Measurements from ENCODE around the gene SGTA. TPM values are rescaled to one million over a fixed set of nuclear protein-coding genes. Genes with fewer than 3 reads are reported as not detected.

SGTA gene
- total and polyA plus RNA-seq, 2 experiments from 2014 or later, result 71.6 to 102 TPM

DNA sequence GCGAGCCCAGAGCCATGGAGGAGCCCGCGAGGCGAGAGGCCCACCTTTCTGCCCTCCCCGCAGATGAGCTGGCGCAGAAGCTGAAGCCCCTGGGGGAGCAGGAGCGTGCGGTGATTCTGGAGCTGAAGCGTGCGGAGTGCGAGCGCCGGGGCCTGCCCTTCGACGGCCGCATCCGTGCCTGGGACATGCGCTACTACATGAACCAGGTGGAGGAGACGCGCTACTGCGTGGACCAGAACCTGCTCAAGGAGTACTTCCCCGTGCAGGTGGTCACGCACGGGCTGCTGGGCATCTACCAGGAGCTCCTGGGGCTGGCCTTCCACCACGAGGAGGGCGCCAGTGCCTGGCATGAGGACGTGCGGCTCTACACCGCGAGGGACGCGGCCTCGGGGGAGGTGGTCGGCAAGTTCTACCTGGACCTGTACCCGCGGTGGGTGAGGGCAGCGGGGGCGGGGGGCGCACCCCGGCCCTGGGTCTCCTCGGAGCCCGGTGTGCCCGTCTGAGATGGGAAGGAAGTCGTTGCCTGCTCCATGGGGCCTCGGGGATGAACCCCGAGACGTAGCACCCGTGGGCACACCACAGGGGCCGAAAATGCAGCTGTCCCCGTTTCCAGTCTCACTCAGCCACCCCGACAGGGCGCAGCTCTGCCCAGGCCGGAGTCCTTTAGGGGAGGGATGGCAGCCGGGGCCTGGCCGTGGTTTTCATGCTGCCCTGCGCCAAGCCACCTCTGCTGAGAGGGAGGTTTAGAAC, 24.5 kb upstream of the SGTA start:
- H3K9me2 ChIP-seq (ENCODE audit: insufficient read depth), result no peaks in the 10 kb centered on the region
- peaks cover 3% of the 10 kb centered on the region; the same call in 1 of the 2 replicates for H3K79me2 ChIP-seq (replicated peaks; ENCODE audit: insufficient read depth)
- H3K9me3 Mint-ChIP-seq, result no peaks in the 10 kb centered on the region; the same call in 2 of the 3 replicates
- no peaks in the 10 kb centered on the region for H3F3A ChIP-seq (replicated peaks; ENCODE audit: low read depth)
- H3K4me1 Mint-ChIP-seq, result no peaks in the 10 kb centered on the region
- H3K27ac Mint-ChIP-seq, result no peak overlapping the region
- DNase-seq (ENCODE audit: low spot score) (no peak), ATAC-seq (no peak)
- H3K36me3 ChIP-seq (ENCODE audit: insufficient read depth), result no peaks in the 10 kb centered on the region; the same call in 1 of the 2 replicates
- H3K27me3 ChIP-seq (ENCODE audit: insufficient read depth), result no peaks in the 10 kb centered on the region
- no peaks in the 10 kb centered on the region; the same call in 1 of the 2 replicates for H4K20me1 ChIP-seq (replicated peaks; ENCODE audit: insufficient read depth)
- no peaks in the 10 kb centered on the region for H3K4me1 ChIP-seq (ENCODE audit: insufficient read depth)
- no peak overlapping the region for H3K27ac ChIP-seq (ENCODE audit: low read depth)
- peaks cover 9% of the 10 kb centered on the region for H3K27me3 Mint-ChIP-seq (ENCODE audit: insufficient read depth, low read depth, poor library complexity)
- TF ChIP-seq CREB1 (CRISPR knock-in tag; IDR thresholded peaks at IDR 0.05; ENCODE audit: low read depth) (no peak), EZH2 (IDR thresholded peaks at IDR 0.05; ENCODE audit: low read depth, unreplicated experiment) (no peak), STAT1 (IDR thresholded peaks at IDR 0.05; ENCODE audit: unreplicated experiment) (no peak), POLR2AphosphoS5 (IDR thresholded peaks at IDR 0.05; ENCODE audit: low read depth) (no peak), ZNF331 (CRISPR knock-in tag; IDR thresholded peaks at IDR 0.05; ENCODE audit: low read depth) (no peak), NANOG (IDR thresholded peaks at IDR 0.05; ENCODE audit: borderline replicate concordance) (no peak), ZNF114 (CRISPR knock-in tag; IDR thresholded peaks at IDR 0.05) (no peak), EZH2phosphoT487 (IDR thresholded peaks at IDR 0.05; ENCODE audit: unreplicated experiment) (no peak), JUNB (IDR thresholded peaks at IDR 0.05; ENCODE audit: unreplicated experiment) (no peak)
- TF ChIP-seq, protein P1, sequence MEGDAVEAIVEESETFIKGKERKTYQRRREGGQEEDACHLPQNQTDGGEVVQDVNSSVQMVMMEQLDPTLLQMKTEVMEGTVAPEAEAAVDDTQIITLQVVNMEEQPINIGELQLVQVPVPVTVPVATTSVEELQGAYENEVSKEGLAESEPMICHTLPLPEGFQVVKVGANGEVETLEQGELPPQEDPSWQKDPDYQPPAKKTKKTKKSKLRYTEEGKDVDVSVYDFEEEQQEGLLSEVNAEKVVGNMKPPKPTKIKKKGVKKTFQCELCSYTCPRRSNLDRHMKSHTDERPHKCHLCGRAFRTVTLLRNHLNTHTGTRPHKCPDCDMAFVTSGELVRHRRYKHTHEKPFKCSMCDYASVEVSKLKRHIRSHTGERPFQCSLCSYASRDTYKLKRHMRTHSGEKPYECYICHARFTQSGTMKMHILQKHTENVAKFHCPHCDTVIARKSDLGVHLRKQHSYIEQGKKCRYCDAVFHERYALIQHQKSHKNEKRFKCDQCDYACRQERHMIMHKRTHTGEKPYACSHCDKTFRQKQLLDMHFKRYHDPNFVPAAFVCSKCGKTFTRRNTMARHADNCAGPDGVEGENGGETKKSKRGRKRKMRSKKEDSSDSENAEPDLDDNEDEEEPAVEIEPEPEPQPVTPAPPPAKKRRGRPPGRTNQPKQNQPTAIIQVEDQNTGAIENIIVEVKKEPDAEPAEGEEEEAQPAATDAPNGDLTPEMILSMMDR (conservative IDR thresholded peaks at IDR 0.05; ENCODE audit: low read depth in 2 of 2), result no peak
- TF ChIP-seq, protein P2, sequence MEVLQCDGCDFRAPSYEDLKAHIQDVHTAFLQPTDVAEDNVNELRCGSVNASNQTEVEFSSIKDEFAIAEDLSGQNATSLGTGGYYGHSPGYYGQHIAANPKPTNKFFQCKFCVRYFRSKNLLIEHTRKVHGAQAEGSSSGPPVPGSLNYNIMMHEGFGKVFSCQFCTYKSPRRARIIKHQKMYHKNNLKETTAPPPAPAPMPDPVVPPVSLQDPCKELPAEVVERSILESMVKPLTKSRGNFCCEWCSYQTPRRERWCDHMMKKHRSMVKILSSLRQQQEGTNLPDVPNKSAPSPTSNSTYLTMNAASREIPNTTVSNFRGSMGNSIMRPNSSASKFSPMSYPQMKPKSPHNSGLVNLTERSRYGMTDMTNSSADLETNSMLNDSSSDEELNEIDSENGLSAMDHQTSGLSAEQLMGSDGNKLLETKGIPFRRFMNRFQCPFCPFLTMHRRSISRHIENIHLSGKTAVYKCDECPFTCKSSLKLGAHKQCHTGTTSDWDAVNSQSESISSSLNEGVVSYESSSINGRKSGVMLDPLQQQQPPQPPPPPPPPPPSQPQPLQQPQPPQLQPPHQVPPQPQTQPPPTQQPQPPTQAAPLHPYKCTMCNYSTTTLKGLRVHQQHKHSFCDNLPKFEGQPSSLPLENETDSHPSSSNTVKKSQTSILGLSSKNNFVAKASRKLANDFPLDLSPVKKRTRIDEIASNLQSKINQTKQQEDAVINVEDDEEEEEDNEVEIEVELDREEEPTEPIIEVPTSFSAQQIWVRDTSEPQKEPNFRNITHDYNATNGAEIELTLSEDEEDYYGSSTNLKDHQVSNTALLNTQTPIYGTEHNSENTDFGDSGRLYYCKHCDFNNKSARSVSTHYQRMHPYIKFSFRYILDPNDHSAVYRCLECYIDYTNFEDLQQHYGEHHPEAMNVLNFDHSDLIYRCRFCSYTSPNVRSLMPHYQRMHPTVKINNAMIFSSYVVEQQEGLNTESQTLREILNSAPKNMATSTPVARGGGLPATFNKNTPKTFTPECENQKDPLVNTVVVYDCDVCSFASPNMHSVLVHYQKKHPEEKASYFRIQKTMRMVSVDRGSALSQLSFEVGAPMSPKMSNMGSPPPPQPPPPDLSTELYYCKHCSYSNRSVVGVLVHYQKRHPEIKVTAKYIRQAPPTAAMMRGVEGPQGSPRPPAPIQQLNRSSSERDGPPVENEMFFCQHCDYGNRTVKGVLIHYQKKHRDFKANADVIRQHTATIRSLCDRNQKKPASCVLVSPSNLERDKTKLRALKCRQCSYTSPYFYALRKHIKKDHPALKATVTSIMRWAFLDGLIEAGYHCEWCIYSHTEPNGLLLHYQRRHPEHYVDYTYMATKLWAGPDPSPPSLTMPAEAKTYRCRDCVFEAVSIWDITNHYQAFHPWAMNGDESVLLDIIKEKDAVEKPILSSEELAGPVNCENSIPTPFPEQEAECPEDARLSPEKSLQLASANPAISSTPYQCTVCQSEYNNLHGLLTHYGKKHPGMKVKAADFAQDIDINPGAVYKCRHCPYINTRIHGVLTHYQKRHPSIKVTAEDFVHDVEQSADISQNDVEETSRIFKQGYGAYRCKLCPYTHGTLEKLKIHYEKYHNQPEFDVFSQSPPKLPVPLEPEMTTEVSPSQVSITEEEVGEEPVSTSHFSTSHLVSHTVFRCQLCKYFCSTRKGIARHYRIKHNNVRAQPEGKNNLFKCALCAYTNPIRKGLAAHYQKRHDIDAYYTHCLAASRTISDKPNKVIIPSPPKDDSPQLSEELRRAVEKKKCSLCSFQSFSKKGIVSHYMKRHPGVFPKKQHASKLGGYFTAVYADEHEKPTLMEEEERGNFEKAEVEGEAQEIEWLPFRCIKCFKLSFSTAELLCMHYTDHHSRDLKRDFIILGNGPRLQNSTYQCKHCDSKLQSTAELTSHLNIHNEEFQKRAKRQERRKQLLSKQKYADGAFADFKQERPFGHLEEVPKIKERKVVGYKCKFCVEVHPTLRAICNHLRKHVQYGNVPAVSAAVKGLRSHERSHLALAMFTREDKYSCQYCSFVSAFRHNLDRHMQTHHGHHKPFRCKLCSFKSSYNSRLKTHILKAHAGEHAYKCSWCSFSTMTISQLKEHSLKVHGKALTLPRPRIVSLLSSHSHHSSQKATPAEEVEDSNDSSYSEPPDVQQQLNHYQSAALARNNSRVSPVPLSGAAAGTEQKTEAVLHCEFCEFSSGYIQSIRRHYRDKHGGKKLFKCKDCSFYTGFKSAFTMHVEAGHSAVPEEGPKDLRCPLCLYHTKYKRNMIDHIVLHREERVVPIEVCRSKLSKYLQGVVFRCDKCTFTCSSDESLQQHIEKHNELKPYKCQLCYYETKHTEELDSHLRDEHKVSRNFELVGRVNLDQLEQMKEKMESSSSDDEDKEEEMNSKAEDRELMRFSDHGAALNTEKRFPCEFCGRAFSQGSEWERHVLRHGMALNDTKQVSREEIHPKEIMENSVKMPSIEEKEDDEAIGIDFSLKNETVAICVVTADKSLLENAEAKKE (CRISPR knock-in tag; IDR thresholded peaks at IDR 0.05), result no peak
- TF ChIP-seq, protein P3, sequence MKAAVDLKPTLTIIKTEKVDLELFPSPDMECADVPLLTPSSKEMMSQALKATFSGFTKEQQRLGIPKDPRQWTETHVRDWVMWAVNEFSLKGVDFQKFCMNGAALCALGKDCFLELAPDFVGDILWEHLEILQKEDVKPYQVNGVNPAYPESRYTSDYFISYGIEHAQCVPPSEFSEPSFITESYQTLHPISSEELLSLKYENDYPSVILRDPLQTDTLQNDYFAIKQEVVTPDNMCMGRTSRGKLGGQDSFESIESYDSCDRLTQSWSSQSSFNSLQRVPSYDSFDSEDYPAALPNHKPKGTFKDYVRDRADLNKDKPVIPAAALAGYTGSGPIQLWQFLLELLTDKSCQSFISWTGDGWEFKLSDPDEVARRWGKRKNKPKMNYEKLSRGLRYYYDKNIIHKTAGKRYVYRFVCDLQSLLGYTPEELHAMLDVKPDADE (IDR thresholded peaks at IDR 0.05), result no peak
- TF ChIP-seq, protein P4, sequence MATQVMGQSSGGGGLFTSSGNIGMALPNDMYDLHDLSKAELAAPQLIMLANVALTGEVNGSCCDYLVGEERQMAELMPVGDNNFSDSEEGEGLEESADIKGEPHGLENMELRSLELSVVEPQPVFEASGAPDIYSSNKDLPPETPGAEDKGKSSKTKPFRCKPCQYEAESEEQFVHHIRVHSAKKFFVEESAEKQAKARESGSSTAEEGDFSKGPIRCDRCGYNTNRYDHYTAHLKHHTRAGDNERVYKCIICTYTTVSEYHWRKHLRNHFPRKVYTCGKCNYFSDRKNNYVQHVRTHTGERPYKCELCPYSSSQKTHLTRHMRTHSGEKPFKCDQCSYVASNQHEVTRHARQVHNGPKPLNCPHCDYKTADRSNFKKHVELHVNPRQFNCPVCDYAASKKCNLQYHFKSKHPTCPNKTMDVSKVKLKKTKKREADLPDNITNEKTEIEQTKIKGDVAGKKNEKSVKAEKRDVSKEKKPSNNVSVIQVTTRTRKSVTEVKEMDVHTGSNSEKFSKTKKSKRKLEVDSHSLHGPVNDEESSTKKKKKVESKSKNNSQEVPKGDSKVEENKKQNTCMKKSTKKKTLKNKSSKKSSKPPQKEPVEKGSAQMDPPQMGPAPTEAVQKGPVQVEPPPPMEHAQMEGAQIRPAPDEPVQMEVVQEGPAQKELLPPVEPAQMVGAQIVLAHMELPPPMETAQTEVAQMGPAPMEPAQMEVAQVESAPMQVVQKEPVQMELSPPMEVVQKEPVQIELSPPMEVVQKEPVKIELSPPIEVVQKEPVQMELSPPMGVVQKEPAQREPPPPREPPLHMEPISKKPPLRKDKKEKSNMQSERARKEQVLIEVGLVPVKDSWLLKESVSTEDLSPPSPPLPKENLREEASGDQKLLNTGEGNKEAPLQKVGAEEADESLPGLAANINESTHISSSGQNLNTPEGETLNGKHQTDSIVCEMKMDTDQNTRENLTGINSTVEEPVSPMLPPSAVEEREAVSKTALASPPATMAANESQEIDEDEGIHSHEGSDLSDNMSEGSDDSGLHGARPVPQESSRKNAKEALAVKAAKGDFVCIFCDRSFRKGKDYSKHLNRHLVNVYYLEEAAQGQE (IDR thresholded peaks at IDR 0.05; ENCODE audit: unreplicated experiment), result no peak
- no peak overlapping the region for H3K4me2 ChIP-seq
- no peak overlapping the region for H2AFZ ChIP-seq
- no peak overlapping the region for H3K4me3 ChIP-seq
- no peak overlapping the region for H3K4me3 Mint-ChIP-seq
- peaks cover 37% of the 10 kb centered on the region for H3K36me3 Mint-ChIP-seq (ENCODE audit: low read depth)
